Right lobe of liver (tissue), 4 donors: ENCODE measurements around the gene EMX1.

Experiments used
- CTCF ChIP-seq, 4 donors: fragments of 200-600 bp in 3 of 4; fragments of 450-650 bp in 1 of 4; IDR thresholded peaks; one replicate each; pipeline versions ENCODE4 v1.5.1 to v1.8.0; 2016 to 2022; ENCODE audit warnings: antibody characterized with exemption in 4 of 4, mild to moderate bottlenecking in 2 of 4
- POLR2A ChIP-seq: fragments of 450-650 bp; IDR thresholded peaks from one replicate; pipeline ENCODE4 v1.6.1; 2017; ENCODE audit warnings: antibody characterized with exemption, mild to moderate bottlenecking
- donor health status: DM: no; HTN: no; CAD: no.
- donor health status: DM: no; HTN: no; CAD: no.
- donor health status: DM: no; HTN: yes; CAD: no.

- TF ChIP-seq CTCF (IDR thresholded peaks at IDR 0.05), result no peak
- TF ChIP-seq POLR2A, result no peak
Measured at GRCh38 chr2:72968286-72968685, 51.0 kb downstream of the EMX1 start.
